ENCODE data around the gene METTL9. TPM values are rescaled to one million over a fixed set of nuclear protein-coding genes. Genes with fewer than 3 reads are reported as not detected.

METTL9 gene
- total and polyA plus RNA-seq, 7 donors, result 56.0 to 155 (median 108) TPM

DNA sequence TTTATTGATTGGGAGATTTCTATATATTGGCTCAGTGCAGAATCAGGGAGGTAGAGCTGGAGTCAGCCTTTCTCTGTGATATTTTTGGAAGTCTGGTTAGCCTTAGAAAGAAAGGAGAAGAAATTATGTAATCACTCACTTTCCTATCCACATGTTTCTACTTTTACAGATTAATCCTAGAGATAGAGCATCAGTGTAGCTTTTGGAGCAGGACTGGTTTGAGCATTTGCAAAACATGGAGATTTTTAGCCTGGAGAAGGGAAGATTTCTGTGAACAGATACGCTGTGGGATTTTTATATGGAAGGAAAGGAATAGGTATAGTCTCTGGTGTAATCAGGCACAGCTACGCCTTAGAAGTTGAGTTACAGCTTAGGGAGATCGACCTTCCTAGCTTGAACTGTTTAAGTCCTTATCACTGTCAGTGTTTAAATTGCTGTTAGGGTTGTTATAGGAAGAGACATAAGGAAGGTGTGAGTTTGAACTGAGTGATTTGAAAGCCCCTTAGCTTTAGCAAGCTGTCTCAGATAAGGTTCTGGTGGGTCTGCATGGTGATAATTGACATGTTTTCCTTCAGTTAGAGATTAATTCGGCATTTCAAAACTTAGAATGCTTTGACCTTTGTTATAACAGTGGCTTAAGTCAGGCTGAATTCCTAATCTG is 20.5 kb downstream of the METTL9 start:
- TF ChIP-seq CTCF (IDR thresholded peaks at IDR 0.05) (no peak), POLR2AphosphoS5 (IDR thresholded peaks at IDR 0.05) (no peak), EP300 (IDR thresholded peaks at IDR 0.05) (no peak), POLR2A (IDR thresholded peaks at IDR 0.05) (no peak)
- intact Hi-C loops (cut with DNase I), result no loop called here
- H3K27ac ChIP-seq, result no peak overlapping the region
- H3K4me1 ChIP-seq, result peaks cover 0 to 4% (median 0%) of the 10 kb centered on the region in 4 donors
- no peak overlapping the region for H3K4me3 ChIP-seq
- no peak for DNase-seq
- H3K27me3 ChIP-seq, result no peaks in the 10 kb centered on the region
- 93 to 95% methylated on average over 4 of the region's 4 CpGs for WGBS, 2 donors
- no peaks in the 10 kb centered on the region for H3K9me3 ChIP-seq
- peaks cover 0 to 27% (median 4%) of the 10 kb centered on the region in 4 donors for H3K36me3 ChIP-seq

- TF ChIP-seq CTCF (IDR thresholded peaks at IDR 0.05) (no peak), POLR2AphosphoS5 (IDR thresholded peaks at IDR 0.05) (no peak)
- intact Hi-C loops (cut with DNase I), result no loop called here
- H3K36me3 ChIP-seq, result peaks cover 0 to 34% (median 6%) of the 10 kb centered on the region in 4 donors
- H3K27me3 ChIP-seq, result no peaks in the 10 kb centered on the region
- H3K4me1 ChIP-seq, result peaks cover 0 to 4% (median 0%) of the 10 kb centered on the region in 4 donors
- no peaks in the 10 kb centered on the region for H3K9me3 ChIP-seq
- no peak overlapping the region for H3K27ac ChIP-seq
- H3K4me3 ChIP-seq, result no peak overlapping the region
- no peak for DNase-seq
Observed at GRCh38 chr16:21620592-21620991, 21.2 kb downstream of the METTL9 start.

GRCh38 chr16:21622545-21622944 is 23.2 kb downstream of the METTL9 start:
- no peaks in the 10 kb centered on the region for H3K9me3 ChIP-seq
- no peak for TF ChIP-seq EP300 (IDR thresholded peaks at IDR 0.05)
- TF ChIP-seq CTCF (IDR thresholded peaks at IDR 0.05), result no peak
- TF ChIP-seq POLR2A (IDR thresholded peaks at IDR 0.05), result no peak
- no peak for TF ChIP-seq POLR2AphosphoS5 (IDR thresholded peaks at IDR 0.05)
- no peak for DNase-seq
- no peak overlapping the region for H3K4me3 ChIP-seq
- H3K36me3 ChIP-seq, result peaks cover 0 to 36% (median 6%) of the 10 kb centered on the region in 4 donors
- no peaks in the 10 kb centered on the region for H3K27me3 ChIP-seq
- no peak overlapping the region for H3K27ac ChIP-seq
- intact Hi-C loops (cut with DNase I), result no loop called here
- H3K4me1 ChIP-seq, result peaks cover 0 to 17% (median 10%) of the 10 kb centered on the region in 4 donors
- WGBS, 2 donors, result 98 to 100% methylated on average over 1 of the region's 1 CpG

DNA sequence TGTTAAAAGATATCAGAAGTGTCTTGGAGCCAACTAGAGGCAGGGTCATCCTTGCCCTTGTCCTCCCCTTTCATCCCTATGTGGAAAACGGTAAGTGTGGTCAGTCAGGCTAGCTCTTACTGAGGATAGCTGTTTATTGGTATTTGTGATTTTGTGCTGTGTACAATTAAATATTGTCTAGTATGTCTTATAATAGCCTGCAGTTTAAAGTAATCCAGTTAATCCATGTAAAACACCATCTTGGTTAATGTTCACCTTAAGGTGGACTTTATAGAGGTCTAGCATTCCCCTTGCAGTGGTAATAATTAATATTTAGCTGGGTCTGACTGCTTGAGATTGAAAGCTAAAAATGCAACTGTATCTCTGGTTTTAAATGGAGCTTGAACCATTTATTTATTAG is 25.6 kb downstream of the METTL9 start:
- Histone ChIP-seq H3K27ac (no peak overlapping the region), H3K36me3 (peaks cover 0 to 34% (median 5%) of the 10 kb centered on the region in 4 donors)
- WGBS, 2 donors, result 76 to 80% methylated on average over 1 of the region's 1 CpG

More for the DNA sequence above, 25.6 kb downstream of the METTL9 start:
- Histone ChIP-seq H3K4me3 (no peak overlapping the region), H3K9me3 (no peaks in the 10 kb centered on the region), H3K27me3 (no peaks in the 10 kb centered on the region), H3K4me1 (peaks cover 0 to 19% (median 11%) of the 10 kb centered on the region in 4 donors)
- DNase-seq, result no peak
- intact Hi-C loops (cut with DNase I), result no loop called here
- TF ChIP-seq POLR2AphosphoS5 (IDR thresholded peaks at IDR 0.05) (no peak), EP300 (IDR thresholded peaks at IDR 0.05) (no peak), CTCF (IDR thresholded peaks at IDR 0.05) (no peak), POLR2A (IDR thresholded peaks at IDR 0.05) (no peak)
